H1 (cell line): ENCODE measurements around the gene SUGP1. TPM values are rescaled to one million over a fixed set of nuclear protein-coding genes. Genes with fewer than 3 reads are reported as not detected.

Experiments used
- BCL11A ChIP-seq, 2 experiments: IDR thresholded peaks; one replicate each; pipeline ENCODE4 v1.6.1; 2011; ENCODE audit warnings: low read depth in 2 of 2, low read length in 2 of 2, mild to moderate bottlenecking in 2 of 2
- BRCA1 ChIP-seq: IDR thresholded peaks from 2 replicates; pipeline ENCODE4 v1.6.1; 2012; ENCODE audit warnings: low read depth, low read length, improper control_type of control experiment
- CBX5 ChIP-seq: fragments of 300-800, 300-1000 bp; sonication (generic); IDR thresholded peaks from 2 replicates; pipeline ENCODE4 v1.7.1; 2016; ENCODE audit warnings: antibody characterized with exemption, low read length, low read depth
- CHD7 ChIP-seq: fragments of 300-600 bp; sonication (generic); IDR thresholded peaks from 2 replicates; pipeline ENCODE4 v1.7.1; 2012; ENCODE audit warnings: low read length, moderate library complexity, mild to moderate bottlenecking, inconsistent platforms; ENCODE audit not compliant: insufficient replicate concordance
- EP300 ChIP-seq, 2 experiments: IDR thresholded peaks; 1 replicate in 1 of 2; 2 replicates in 1 of 2; pipeline ENCODE4 v1.6.1; 2011 to 2012; ENCODE audit warnings: low read depth in 2 of 2, low read length in 2 of 2, mild to moderate bottlenecking in 2 of 2, borderline replicate concordance in 1 of 2, inconsistent platforms in 1 of 2, moderate library complexity in 1 of 2
- KDM1A ChIP-seq: fragments of 200-600, 300-600 bp; sonication (generic); IDR thresholded peaks from 2 replicates; pipeline ENCODE4 v1.7.1; 2016; ENCODE audit warnings: mild to moderate bottlenecking, low read length, borderline replicate concordance
- KDM4A ChIP-seq: IDR thresholded peaks from one replicate; pipeline ENCODE4 v1.7.1; 2012; ENCODE audit warnings: low read depth, mild to moderate bottlenecking, moderate library complexity, low read length, inconsistent platforms; ENCODE audit not compliant: severe bottlenecking
- SP1 ChIP-seq: IDR thresholded peaks from 2 replicates; pipeline ENCODE4 v1.6.1; 2011; ENCODE audit warnings: low read depth, low read length
- TAF7 ChIP-seq: optimal IDR thresholded peaks from 2 replicates; pipeline ENCODE3; 2011; ENCODE audit warnings: low read depth, mild to moderate bottlenecking, inconsistent platforms, low read length, moderate library complexity, borderline replicate concordance
- USF2 ChIP-seq: IDR thresholded peaks from 2 replicates; pipeline ENCODE4 v1.6.1; 2011; ENCODE audit warnings: low read length, improper control_type of control experiment
- ZNF274 ChIP-seq: IDR thresholded peaks from 2 replicates; pipeline ENCODE4 v1.7.0; 2012; ENCODE audit warnings: low read length, borderline replicate concordance; ENCODE audit errors: extremely low read depth
- polyA plus RNA-seq, 7 experiments: library from polyadenylated mRNA; depleted of rRNA in 3 of 7; stranded (reverse) in 5 of 7; unstranded in 2 of 7; fragments of >200 nt in 5 of 7; fragments of 200-250 nt in 2 of 7; gene quantifications; 1 replicate in 5 of 7; 2 replicates in 1 of 7; 4 replicates in 1 of 7; pipeline versions ENCODE4 v1.2.1 to v1.2.3, GENCODE V29; 2011 to 2013; ENCODE audit warnings: missing spikeins in 2 of 7, mixed read lengths in 2 of 7
- total RNA-seq: library from RNA; stranded (reverse); fragmentation: NEBNext Ultra II Directional; extraction: Animal tissue kit (Norgen Biotek cat#: 25700); gene quantifications from 2 replicates; pipeline ENCODE4 v1.2.1, GENCODE V29; 2021

SUGP1 gene
- total and polyA plus RNA-seq, 2 of the 8 experiments (the other 6 are each of a cell fraction or from before 2014, with no cell fraction given), result 38.5 to 65.2 TPM

- TF ChIP-seq CHD7, result no peak
- TF ChIP-seq ZNF274, result no peak
- no peak for TF ChIP-seq TAF7
- no peak for TF ChIP-seq SP1
- no peak for TF ChIP-seq EP300 (IDR thresholded peaks at IDR 0.05; ENCODE audit: borderline replicate concordance in 1 of 2, low read depth in 2 of 2, low read length in 2 of 2)
- no peak for TF ChIP-seq CBX5
- no peak for TF ChIP-seq BCL11A (IDR thresholded peaks at IDR 0.05; ENCODE audit: low read depth in 2 of 2, low read length in 2 of 2)
- TF ChIP-seq USF2, result no peak
- TF ChIP-seq KDM1A, result no peak
- no peak for TF ChIP-seq BRCA1
- no peak for TF ChIP-seq KDM4A
Observed at GRCh38 chr19:19276386-19276785, 43.9 kb downstream of the SUGP1 start (continued).
